ENCODE results near the gene DAB2.

GRCh38 chr5:39462211-39462610 lies 37.4 kb upstream of the DAB2 start:
- TF ChIP-seq POLR2A (IDR thresholded peaks at IDR 0.05) (no peak), CTCF (IDR thresholded peaks at IDR 0.05) (no peak), POLR2AphosphoS5 (IDR thresholded peaks at IDR 0.05) (no peak)

Data from breast epithelium (tissue), 3 donors.